SK-N-SH (cell line): ENCODE results near the gene MT2A.

Experiments used
- EP300 ChIP-seq, 2 experiments: IDR thresholded peaks; 2 replicates each; pipeline versions ENCODE4 v1.4.0 to v1.6.1; 2012; ENCODE audit warnings: borderline replicate concordance in 1 of 2, low read depth in 1 of 2, low read length in 1 of 2
- EZH2phosphoT487 ChIP-seq: fragments of 200-600 bp; sonication (generic); IDR thresholded peaks from 2 replicates; pipeline ENCODE4 v1.6.1; 2017; ENCODE audit warnings: low read depth, mixed run types, mild to moderate bottlenecking, antibody characterized with exemption, moderate library complexity, borderline replicate concordance
- GATA2 ChIP-seq: sonication (generic); formaldehyde crosslinking; IDR thresholded peaks from 2 replicates; pipeline ENCODE4 v1.5.0; 2020; ENCODE audit warnings: mild to moderate bottlenecking, missing genetic modification reagents
- MEF2A ChIP-seq: IDR thresholded peaks from 2 replicates; pipeline ENCODE4 v1.4.0; 2012; ENCODE audit warnings: low read depth, borderline replicate concordance
- MXI1 ChIP-seq: IDR thresholded peaks from 2 replicates; pipeline ENCODE4 v1.6.1; 2012; ENCODE audit warnings: mild to moderate bottlenecking, low read depth, low read length, improper control_type of control experiment
- POLR2AphosphoS5 ChIP-seq: IDR thresholded peaks from 2 replicates; pipeline ENCODE4 v1.6.1; 2012; ENCODE audit warnings: low read depth, low read length
- SMC3 ChIP-seq: IDR thresholded peaks from 2 replicates; pipeline ENCODE4 v1.6.1; 2012; ENCODE audit warnings: low read depth, low read length, improper control_type of control experiment
- YY1 ChIP-seq: IDR thresholded peaks from 2 replicates; pipeline ENCODE4 v1.4.0; 2012; ENCODE audit warnings: low read depth, mild to moderate bottlenecking
- TF ChIP-seq, protein P1 (sequence below): fragments of 200-600 bp; sonication (generic); IDR thresholded peaks from 2 replicates; pipeline ENCODE4 v1.6.1; 2017; ENCODE audit warnings: antibody characterized with exemption, mild to moderate bottlenecking, moderate library complexity
- TF ChIP-seq, protein P2 (sequence below): IDR thresholded peaks from 2 replicates; pipeline ENCODE4 v1.4.0; 2012; ENCODE audit warnings: low read depth
- TF ChIP-seq, protein P3 (sequence below): fragments of 150-350 bp; IDR thresholded peaks from 2 replicates; pipeline ENCODE4 v1.6.1; 2016; ENCODE audit warnings: mild to moderate bottlenecking, low read depth, low read length

DNA sequence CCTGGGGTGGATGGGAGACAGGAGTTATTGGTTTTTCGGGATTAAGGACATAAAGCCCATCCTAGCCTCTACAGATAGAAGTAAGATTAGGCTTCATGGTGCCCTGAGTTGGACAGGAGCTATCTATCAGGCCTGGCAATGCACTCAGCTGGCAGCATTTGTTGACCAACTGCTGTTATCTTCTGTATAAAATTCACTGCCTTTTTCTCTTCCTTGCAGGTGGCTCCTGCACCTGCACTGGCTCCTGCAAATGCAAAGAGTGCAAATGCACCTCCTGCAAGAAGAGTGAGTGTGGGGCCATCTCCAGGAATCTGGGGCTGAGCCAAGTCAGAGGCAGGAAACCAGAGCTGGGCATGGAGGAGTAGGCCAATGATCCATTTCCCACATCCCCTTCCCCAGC, 30.7 kb downstream of the MT2A start:
- TF ChIP-seq, protein P1, sequence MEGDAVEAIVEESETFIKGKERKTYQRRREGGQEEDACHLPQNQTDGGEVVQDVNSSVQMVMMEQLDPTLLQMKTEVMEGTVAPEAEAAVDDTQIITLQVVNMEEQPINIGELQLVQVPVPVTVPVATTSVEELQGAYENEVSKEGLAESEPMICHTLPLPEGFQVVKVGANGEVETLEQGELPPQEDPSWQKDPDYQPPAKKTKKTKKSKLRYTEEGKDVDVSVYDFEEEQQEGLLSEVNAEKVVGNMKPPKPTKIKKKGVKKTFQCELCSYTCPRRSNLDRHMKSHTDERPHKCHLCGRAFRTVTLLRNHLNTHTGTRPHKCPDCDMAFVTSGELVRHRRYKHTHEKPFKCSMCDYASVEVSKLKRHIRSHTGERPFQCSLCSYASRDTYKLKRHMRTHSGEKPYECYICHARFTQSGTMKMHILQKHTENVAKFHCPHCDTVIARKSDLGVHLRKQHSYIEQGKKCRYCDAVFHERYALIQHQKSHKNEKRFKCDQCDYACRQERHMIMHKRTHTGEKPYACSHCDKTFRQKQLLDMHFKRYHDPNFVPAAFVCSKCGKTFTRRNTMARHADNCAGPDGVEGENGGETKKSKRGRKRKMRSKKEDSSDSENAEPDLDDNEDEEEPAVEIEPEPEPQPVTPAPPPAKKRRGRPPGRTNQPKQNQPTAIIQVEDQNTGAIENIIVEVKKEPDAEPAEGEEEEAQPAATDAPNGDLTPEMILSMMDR: no peak
- no peak for TF ChIP-seq YY1
- no peak for TF ChIP-seq GATA2 (CRISPR knock-in tag)
- no peak for TF ChIP-seq EZH2phosphoT487
- TF ChIP-seq, protein P2, sequence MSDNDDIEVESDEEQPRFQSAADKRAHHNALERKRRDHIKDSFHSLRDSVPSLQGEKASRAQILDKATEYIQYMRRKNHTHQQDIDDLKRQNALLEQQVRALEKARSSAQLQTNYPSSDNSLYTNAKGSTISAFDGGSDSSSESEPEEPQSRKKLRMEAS: no peak
- TF ChIP-seq, protein P3, sequence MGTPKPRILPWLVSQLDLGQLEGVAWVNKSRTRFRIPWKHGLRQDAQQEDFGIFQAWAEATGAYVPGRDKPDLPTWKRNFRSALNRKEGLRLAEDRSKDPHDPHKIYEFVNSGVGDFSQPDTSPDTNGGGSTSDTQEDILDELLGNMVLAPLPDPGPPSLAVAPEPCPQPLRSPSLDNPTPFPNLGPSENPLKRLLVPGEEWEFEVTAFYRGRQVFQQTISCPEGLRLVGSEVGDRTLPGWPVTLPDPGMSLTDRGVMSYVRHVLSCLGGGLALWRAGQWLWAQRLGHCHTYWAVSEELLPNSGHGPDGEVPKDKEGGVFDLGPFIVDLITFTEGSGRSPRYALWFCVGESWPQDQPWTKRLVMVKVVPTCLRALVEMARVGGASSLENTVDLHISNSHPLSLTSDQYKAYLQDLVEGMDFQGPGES: no peak
- no peak for TF ChIP-seq MXI1
- no peak for TF ChIP-seq SMC3
- no peak for TF ChIP-seq EP300 (IDR thresholded peaks at IDR 0.05; ENCODE audit: borderline replicate concordance in 1 of 2, low read depth in 1 of 2, low read length in 1 of 2)
- TF ChIP-seq POLR2AphosphoS5: no peak
- TF ChIP-seq MEF2A: no peak
